Esophagus squamous epithelium (tissue), 4 donors: Measurements from ENCODE around the gene PEAR1.

Experiments used
- CTCF ChIP-seq, 6 experiments: fragments of 450-650 bp in 4 of 6; fragments of 200-600 bp in 2 of 6; sonication (generic) in 2 of 6; IDR thresholded peaks; one replicate each; pipeline ENCODE4 v1.5.1; 2016 to 2019; ENCODE audit warnings: antibody characterized with exemption in 6 of 6, mild to moderate bottlenecking in 4 of 6, moderate library complexity in 4 of 6
- POLR2A ChIP-seq, 4 donors: fragments of 450-650 bp; IDR thresholded peaks; one replicate each; pipeline ENCODE4 v1.6.1; 2017; ENCODE audit warnings: antibody characterized with exemption in 4 of 4, mild to moderate bottlenecking in 4 of 4, moderate library complexity in 3 of 4

- TF ChIP-seq POLR2A (IDR thresholded peaks at IDR 0.05) (no peak), CTCF (IDR thresholded peaks at IDR 0.05) (no peak)
These were observed 32.7 kb downstream of the PEAR1 start for GRCh38 chr1:156926175-156926574.
